Gastroesophageal sphincter (tissue), 3 donors: ENCODE data around the gene ZNF331.

ENCODE experiments used
- CTCF ChIP-seq, 4 experiments: fragments of 200-600 bp in 2 of 4; fragments of 450-650 bp in 2 of 4; sonication (generic) in 1 of 4; IDR thresholded peaks; one replicate each; pipeline ENCODE4 v1.5.1; 2017 to 2019; ENCODE audit warnings: antibody characterized with exemption in 4 of 4, mild to moderate bottlenecking in 2 of 4, moderate library complexity in 2 of 4
- POLR2A ChIP-seq, 2 donors: fragments of 450-650 bp; IDR thresholded peaks; one replicate each; pipeline ENCODE4 v1.6.1; 2017; ENCODE audit warnings: antibody characterized with exemption in 2 of 2, mild to moderate bottlenecking in 2 of 2, moderate library complexity in 1 of 2

- TF ChIP-seq CTCF (IDR thresholded peaks at IDR 0.05), result no peak
- TF ChIP-seq POLR2A (IDR thresholded peaks at IDR 0.05), result no peak
Observed at GRCh38 chr19:53519446-53519845, 18.5 kb upstream of the ZNF331 start.
